ENCODE measurements around the gene PTPRM.

The PTPRM gene

GRCh38 chr18:8455661-8456614 lies 888.8 kb downstream of the PTPRM start:
- no peak for FAIRE-seq
